H9 (cell line): Measurements from ENCODE around the gene MDK. TPM values are rescaled to one million over a fixed set of nuclear protein-coding genes. Genes with fewer than 3 reads are reported as not detected.

Experiments
- DNase-seq: peaks from one replicate; pipeline ENCODE4 v3.0.0-alpha.2; 2017
- H2AFZ ChIP-seq: one replicate; pipeline ENCODE4 v1.6.1; 2013; ENCODE audit warnings: mild to moderate bottlenecking, low read length, control low read depth, moderate library complexity
- H2AK5ac ChIP-seq: 2 replicates; pipeline ENCODE4 v1.6.1; 2013; ENCODE audit warnings: low read length, control low read depth, mixed read lengths; ENCODE audit not compliant: insufficient read length
- H2BK120ac ChIP-seq: one replicate; pipeline ENCODE4 v1.6.1; 2013; ENCODE audit warnings: low read depth, mild to moderate bottlenecking, low read length, control low read depth, inconsistent platforms; ENCODE audit not compliant: poor library complexity, severe bottlenecking
- H2BK12ac ChIP-seq: 2 replicates; pipeline ENCODE4 v1.6.1; 2013; ENCODE audit warnings: low read length, control low read depth, mixed read lengths, low read depth; ENCODE audit not compliant: insufficient read length
- H2BK15ac ChIP-seq: 2 replicates; pipeline ENCODE4 v1.6.1; 2013; ENCODE audit warnings: low read depth, low read length, control low read depth
- H2BK20ac ChIP-seq: one replicate; pipeline ENCODE4 v1.6.1; 2013; ENCODE audit warnings: low read depth, mild to moderate bottlenecking, low read length, control low read depth, inconsistent platforms; ENCODE audit not compliant: poor library complexity, severe bottlenecking
- H2BK5ac ChIP-seq: 2 replicates; pipeline ENCODE4 v1.6.1; 2013; ENCODE audit warnings: low read length, control low read depth, mixed read lengths; ENCODE audit not compliant: insufficient read length
- H3K14ac ChIP-seq: 2 replicates; pipeline ENCODE4 v1.6.1; 2013; ENCODE audit warnings: low read length, control low read depth; ENCODE audit not compliant: insufficient read depth
- H3K18ac ChIP-seq: 2 replicates; pipeline ENCODE4 v1.6.1; 2013; ENCODE audit warnings: low read depth, mild to moderate bottlenecking, mixed read lengths, low read length, control low read depth; ENCODE audit not compliant: insufficient read length
- H3K23ac ChIP-seq: 2 replicates; pipeline ENCODE4 v1.6.1; 2013; ENCODE audit warnings: low read length, control low read depth, mixed read lengths, low read depth; ENCODE audit not compliant: insufficient read length
- H3K23me2 ChIP-seq: 2 replicates; pipeline ENCODE4 v1.6.1; 2013; ENCODE audit warnings: low read depth, mild to moderate bottlenecking, mixed read lengths, low read length, control low read depth; ENCODE audit not compliant: insufficient read length, poor library complexity, severe bottlenecking
- H3K27ac ChIP-seq: 2 replicates; pipeline ENCODE4 v1.5.1; 2013; ENCODE audit warnings: low read length, control low read depth, mixed read lengths, low read depth; ENCODE audit not compliant: insufficient read length
- H3K27me3 ChIP-seq: 2 replicates; pipeline ENCODE4 v1.6.1; 2013; ENCODE audit warnings: low read length, control low read depth, inconsistent platforms; ENCODE audit not compliant: insufficient read depth
- H3K4ac ChIP-seq: 2 replicates; pipeline ENCODE4 v1.6.1; 2013; ENCODE audit warnings: low read depth, mild to moderate bottlenecking, control low read depth, inconsistent platforms, low read length, moderate library complexity
- H3K4me1 ChIP-seq: 2 replicates; pipeline ENCODE4 v1.6.1; 2013; ENCODE audit warnings: low read length, control low read depth, inconsistent platforms; ENCODE audit not compliant: insufficient read depth
- H3K4me2 ChIP-seq: 2 replicates; pipeline ENCODE4 v1.6.1; 2013; ENCODE audit warnings: low read length, control low read depth, mixed read lengths; ENCODE audit not compliant: insufficient read length, insufficient read depth
- H3K56ac ChIP-seq: 2 replicates; pipeline ENCODE4 v1.6.1; 2013; ENCODE audit warnings: low read depth, mild to moderate bottlenecking, mixed read lengths, low read length, control low read depth; ENCODE audit not compliant: insufficient read length
- H3K79me1 ChIP-seq: 2 replicates; pipeline ENCODE4 v1.6.1; 2013; ENCODE audit warnings: low read depth, mild to moderate bottlenecking, moderate library complexity, low read length, control low read depth, inconsistent platforms; ENCODE audit not compliant: insufficient read depth, poor library complexity, severe bottlenecking
- H3K79me2 ChIP-seq: 2 replicates; pipeline ENCODE4 v1.6.1; 2013; ENCODE audit warnings: low read length, control low read depth, inconsistent platforms; ENCODE audit not compliant: insufficient read depth
- H3K9ac ChIP-seq: 2 replicates; pipeline ENCODE4 v1.6.1; 2013; ENCODE audit warnings: low read length, control low read depth, mixed read lengths; ENCODE audit not compliant: insufficient read length; ENCODE audit errors: extremely low read depth
- H3K9me3 ChIP-seq: one replicate; pipeline ENCODE4 v1.6.1; 2013; ENCODE audit warnings: low read depth, low read length, inconsistent platforms; ENCODE audit not compliant: control insufficient read depth
- H3T11ph ChIP-seq: one replicate; pipeline ENCODE4 v1.6.1; 2013; ENCODE audit warnings: mild to moderate bottlenecking, low read length, control low read depth, inconsistent platforms
- H4K20me1 ChIP-seq: one replicate; pipeline ENCODE4 v1.6.1; 2013; ENCODE audit not compliant: control insufficient read depth, insufficient read length, insufficient read depth
- H4K5ac ChIP-seq: 2 replicates; pipeline ENCODE4 v1.6.1; 2013; ENCODE audit warnings: low read depth, mild to moderate bottlenecking, mixed read lengths, low read length, control low read depth; ENCODE audit not compliant: insufficient read length
- H4K8ac ChIP-seq: replicated peaks from 2 replicates; pipeline ENCODE4 v1.6.1; 2013; ENCODE audit warnings: low read length, control low read depth, mixed read lengths, low read depth; ENCODE audit not compliant: insufficient read length
- H4K91ac ChIP-seq: 2 replicates; pipeline ENCODE4 v1.6.1; 2013; ENCODE audit warnings: low read depth, mild to moderate bottlenecking, moderate library complexity, mixed read lengths, low read length, control low read depth; ENCODE audit not compliant: insufficient read length
- H3K27ac Mint-ChIP-seq, 3 experiments: 2 replicates in 2 of 3; 3 replicates in 1 of 3; pipeline ENCODE4 v1.8.0; 2020 to 2021; ENCODE audit warnings: mixed read lengths in 3 of 3, mild to moderate bottlenecking in 1 of 3, moderate library complexity in 1 of 3
- H3K27me3 Mint-ChIP-seq: 2 replicates; pipeline ENCODE4 v1.8.0; 2021; ENCODE audit warnings: low read depth, mild to moderate bottlenecking, moderate library complexity, mixed read lengths
- H3K36me3 Mint-ChIP-seq, 3 experiments: 2 replicates in 2 of 3; 3 replicates in 1 of 3; pipeline ENCODE4 v1.8.0; 2020 to 2021; ENCODE audit warnings: low read depth in 3 of 3, mixed read lengths in 3 of 3; ENCODE audit not compliant: insufficient read depth in 1 of 3
- H3K4me1 Mint-ChIP-seq, 2 experiments: 2 replicates each; pipeline ENCODE4 v1.8.0; 2020; ENCODE audit warnings: mixed read lengths in 2 of 2
- H3K4me3 Mint-ChIP-seq, 2 experiments: 2 replicates in 1 of 2; 3 replicates in 1 of 2; pipeline ENCODE4 v1.8.0; 2020 to 2021; ENCODE audit warnings: mild to moderate bottlenecking in 2 of 2, mixed read lengths in 2 of 2, moderate library complexity in 1 of 2
- H3K9me3 Mint-ChIP-seq, 2 experiments: 2 replicates in 1 of 2; 3 replicates in 1 of 2; pipeline ENCODE4 v1.8.0; 2020; ENCODE audit warnings: mild to moderate bottlenecking in 2 of 2, mixed read lengths in 2 of 2, moderate library complexity in 1 of 2
- CTCF ChIP-seq: fragments of 200-600 bp; sonication (generic); conservative IDR thresholded peaks from 3 replicates; pipeline ENCODE4 v1.8.0; 2021; ENCODE audit warnings: antibody characterized with exemption, mild to moderate bottlenecking
- WGBS: extraction: QIAGEN DNeasy Blood & Tissue Kit; methylation state at CpG from one replicate; pipeline ENCODE4 v1.1.7; 2013; ENCODE audit warnings: missing lambda C conversion rate, low lambda C conversion rate, mixed read lengths; ENCODE audit not compliant: insufficient read length; ENCODE audit errors: extremely low coverage; 5-methylcytosine and 5-hydroxymethylcytosine counted together
- total RNA-seq: library from RNA; stranded (reverse); gene quantifications from 2 replicates; pipeline ENCODE4 v1.2.1, GENCODE V29; 2021

The MDK gene
- total RNA-seq, 1 experiment from 2014 or later: 392 TPM

GRCh38 chr11:46347637-46348311, 33.7 kb upstream of the MDK start:
- Histone ChIP-seq H2BK120ac (no peak overlapping the region), H2BK5ac (no peak overlapping the region), H2BK20ac (no peak overlapping the region), H3K27me3 (no peaks in the 10 kb centered on the region), H3K9ac (peak overlapping the region; percentile 60), H3K18ac (no peak overlapping the region), H4K91ac (no peak overlapping the region), H2AFZ (no peak overlapping the region), H4K8ac (no peak overlapping the region), H3K56ac (no peak overlapping the region), H2AK5ac (no peak overlapping the region), H3T11ph (no peak overlapping the region), H2BK15ac (no peak overlapping the region), H2BK12ac (no peak overlapping the region), H3K23me2 (peaks cover 10% of the 10 kb centered on the region), H3K4me2 (peak overlapping the region; percentile 93), H3K27ac (no peak overlapping the region), H3K23ac (no peak overlapping the region), H3K79me2 (peaks cover 13% of the 10 kb centered on the region; the same call in 1 of the 2 replicates), H4K20me1 (peaks cover 5% of the 10 kb centered on the region), H3K14ac (no peak overlapping the region; the same call in 1 of the 2 replicates), H3K9me3 (no peaks in the 10 kb centered on the region), H4K5ac (no peak overlapping the region), H3K4ac (no peak overlapping the region), H3K79me1 (peaks cover 8% of the 10 kb centered on the region), H3K4me1 (peaks cover 25% of the 10 kb centered on the region; the same call in 1 of the 2 replicates)
- Mint-ChIP-seq H3K36me3 (peaks cover 0 to 4% (median 0%) of the 10 kb centered on the region in 3 experiments; a peak in 1 of 7 replicates), H3K27ac (no peak overlapping the region), H3K4me3 (peak overlapping the region; percentile 77 to 87), H3K9me3 (no peaks in the 10 kb centered on the region; a peak in 2 of 5 replicates), H3K27me3 (peaks cover 10% of the 10 kb centered on the region), H3K4me1 (peaks cover 71 to 72% of the 10 kb centered on the region in 2 experiments)
- no CpG with 5 or more reads among the region's 63 CpGs for WGBS
- DNase-seq: no peak
- TF ChIP-seq CTCF: no peak
